IPS-NIHi11 (cell line): Measurements from ENCODE around the gene SND1.
A peak's percentile ranks its signal among the peaks of the same experiment; 100 is the strongest.

ENCODE experiments used
- DNase-seq: peaks from one replicate; pipeline ENCODE4 v3.0.0; 2012; ENCODE audit warnings: mixed read lengths, low spot score

SND1 gene

GRCh38 chr7:127799535-127800305 lies 147.7 kb downstream of the SND1 start:
- DNase-seq: no peak

GRCh38 chr7:127802845-127803244 lies 150.9 kb downstream of the SND1 start:
- no peak for DNase-seq

GRCh38 chr7:127803626-127804025 lies 151.6 kb downstream of the SND1 start:
- no peak for DNase-seq

GRCh38 chr7:127807340-127807739 lies 155.3 kb downstream of the SND1 start:
- no peak for DNase-seq

- peak; percentile 17 for DNase-seq
Observed at GRCh38 chr7:127807829-127808228, 155.8 kb downstream of the SND1 start.

GRCh38 chr7:127809261-127809702 lies 157.3 kb downstream of the SND1 start:
- no peak for DNase-seq

- DNase-seq: no peak
Observed at GRCh38 chr7:127810113-127810512, 158.1 kb downstream of the SND1 start.

- no peak for DNase-seq
Observed at GRCh38 chr7:127810696-127811660, 159.0 kb downstream of the SND1 start.

- no peak for DNase-seq
Observed at GRCh38 chr7:127812540-127812939, 160.5 kb downstream of the SND1 start.

- DNase-seq: no peak
Observed at GRCh38 chr7:127813991-127814541, 162.1 kb downstream of the SND1 start.

- no peak for DNase-seq
Observed at GRCh38 chr7:127815631-127816145, 163.7 kb downstream of the SND1 start.

- DNase-seq: no peak
Observed at GRCh38 chr7:127816354-127817190, 164.6 kb downstream of the SND1 start.

- no peak for DNase-seq
Observed at GRCh38 chr7:127817466-127817865, 165.5 kb downstream of the SND1 start.

GRCh38 chr7:127818306-127818705 lies 166.3 kb downstream of the SND1 start:
- no peak for DNase-seq

- DNase-seq: no peak
Observed at GRCh38 chr7:127819975-127820731, 168.2 kb downstream of the SND1 start.

GRCh38 chr7:127820732-127821085 lies 168.7 kb downstream of the SND1 start:
- no peak for DNase-seq

GRCh38 chr7:127821146-127821545 lies 169.2 kb downstream of the SND1 start:
- no peak for DNase-seq

GRCh38 chr7:127822822-127823508 lies 171.0 kb downstream of the SND1 start:
- DNase-seq: peak; percentile 39

- no peak for DNase-seq
Observed at GRCh38 chr7:127824682-127825081, 172.7 kb downstream of the SND1 start.

GRCh38 chr7:127828843-127829500 lies 177.0 kb downstream of the SND1 start:
- no peak for DNase-seq
